Measurements from ENCODE around the gene TUT1. TPM values are rescaled to one million over a fixed set of nuclear protein-coding genes. Genes with fewer than 3 reads are reported as not detected.

The TUT1 gene
- polyA plus RNA-seq, 1 experiment, result 9.9 TPM

- CTCF ChIA-PET, result interaction anchor here (1.6 kb wide), 1 partner anchor 35 kb away, joined by 7 read pairs; no protein-coding TSS in a partner anchor
- no peak for DNase-seq (ENCODE audit: low read depth)
- peaks cover 12% of the 10 kb centered on the region for H3K36me3 ChIP-seq (ENCODE audit: control insufficient read depth, insufficient read depth, low read length)
- H3K27me3 ChIP-seq (ENCODE audit: control insufficient read depth, insufficient read depth, low read length), result no peaks in the 10 kb centered on the region
- POLR2A ChIA-PET, result no interaction called here
- no peak overlapping the region for H3K4me3 ChIP-seq (ENCODE audit: low read depth, low read length)
- TF ChIP-seq, protein P1, sequence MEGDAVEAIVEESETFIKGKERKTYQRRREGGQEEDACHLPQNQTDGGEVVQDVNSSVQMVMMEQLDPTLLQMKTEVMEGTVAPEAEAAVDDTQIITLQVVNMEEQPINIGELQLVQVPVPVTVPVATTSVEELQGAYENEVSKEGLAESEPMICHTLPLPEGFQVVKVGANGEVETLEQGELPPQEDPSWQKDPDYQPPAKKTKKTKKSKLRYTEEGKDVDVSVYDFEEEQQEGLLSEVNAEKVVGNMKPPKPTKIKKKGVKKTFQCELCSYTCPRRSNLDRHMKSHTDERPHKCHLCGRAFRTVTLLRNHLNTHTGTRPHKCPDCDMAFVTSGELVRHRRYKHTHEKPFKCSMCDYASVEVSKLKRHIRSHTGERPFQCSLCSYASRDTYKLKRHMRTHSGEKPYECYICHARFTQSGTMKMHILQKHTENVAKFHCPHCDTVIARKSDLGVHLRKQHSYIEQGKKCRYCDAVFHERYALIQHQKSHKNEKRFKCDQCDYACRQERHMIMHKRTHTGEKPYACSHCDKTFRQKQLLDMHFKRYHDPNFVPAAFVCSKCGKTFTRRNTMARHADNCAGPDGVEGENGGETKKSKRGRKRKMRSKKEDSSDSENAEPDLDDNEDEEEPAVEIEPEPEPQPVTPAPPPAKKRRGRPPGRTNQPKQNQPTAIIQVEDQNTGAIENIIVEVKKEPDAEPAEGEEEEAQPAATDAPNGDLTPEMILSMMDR (IDR thresholded peaks at IDR 0.05; ENCODE audit: insufficient read depth, low read depth, low read length), result no peak
Measured at GRCh38 chr11:62577046-62577714, 14.1 kb downstream of the TUT1 start.

DNA sequence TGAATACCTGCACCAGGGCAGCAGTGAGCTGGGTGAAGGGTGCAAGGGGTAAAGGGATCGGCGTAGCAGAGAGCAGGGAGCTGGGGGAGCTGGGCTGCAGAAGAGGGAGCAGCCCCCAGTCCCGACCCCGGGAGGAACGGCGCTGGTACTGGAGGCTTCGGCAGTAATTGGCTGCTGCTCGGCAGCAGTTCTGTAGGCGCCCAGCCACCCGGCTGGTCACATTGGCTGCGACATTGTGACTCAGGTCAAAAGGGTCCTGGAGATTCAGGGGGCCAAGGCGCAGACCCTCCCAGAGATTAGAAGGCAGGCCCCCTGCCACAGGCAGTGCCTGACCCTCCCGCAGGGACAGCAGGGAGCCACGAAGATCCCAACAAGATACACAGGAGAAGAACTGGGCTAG lies 15.5 kb downstream of the TUT1 start:
- no peaks in the 10 kb centered on the region for H3K27me3 ChIP-seq (ENCODE audit: control insufficient read depth, insufficient read depth, low read length)
- CTCF ChIA-PET, result interaction anchor here (1.4 to 2.3 kb wide), 2 partner anchors 181 to 288 kb away, joined by 3 to 11 read pairs; no protein-coding TSS in a partner anchor
- no peak for DNase-seq (ENCODE audit: low read depth)
- POLR2A ChIA-PET, result no interaction called here
- no peak overlapping the region; the same call in 1 of the 2 replicates for H3K4me3 ChIP-seq (ENCODE audit: low read depth, low read length)
- H3K36me3 ChIP-seq (ENCODE audit: control insufficient read depth, insufficient read depth, low read length), result peaks cover 15% of the 10 kb centered on the region
- TF ChIP-seq, protein P1 (IDR thresholded peaks at IDR 0.05; ENCODE audit: insufficient read depth, low read depth, low read length), result no peak

GRCh38 chr11:62575156-62575555 lies 16.2 kb downstream of the TUT1 start:
- POLR2A ChIA-PET, result no interaction called here
- CTCF ChIA-PET, result interaction anchor here (0.5 to 2.8 kb wide), 7 partner anchors 10 to 306 kb away, joined by 3 to 16 read pairs (median 4); partner anchors contain the start of genes EML3, SLC3A2 and TUT1
- Histone ChIP-seq H3K36me3 (ENCODE audit: control insufficient read depth, insufficient read depth, low read length) (peaks cover 19% of the 10 kb centered on the region), H3K27me3 (ENCODE audit: control insufficient read depth, insufficient read depth, low read length) (no peaks in the 10 kb centered on the region), H3K4me3 (ENCODE audit: low read depth, low read length) (peak overlapping the region; percentile 63)
- no peak for DNase-seq (ENCODE audit: low read depth)
- TF ChIP-seq, protein P1 (IDR thresholded peaks at IDR 0.05; ENCODE audit: insufficient read depth, low read depth, low read length), result no peak

- Histone ChIP-seq H3K4me3 (ENCODE audit: low read depth, low read length) (peak overlapping the region; percentile 63), H3K36me3 (ENCODE audit: control insufficient read depth, insufficient read depth, low read length) (peaks cover 21% of the 10 kb centered on the region), H3K27me3 (ENCODE audit: control insufficient read depth, insufficient read depth, low read length) (no peaks in the 10 kb centered on the region)
- TF ChIP-seq, protein P1 (IDR thresholded peaks at IDR 0.05; ENCODE audit: insufficient read depth, low read depth, low read length), result no peak
- CTCF ChIA-PET, result interaction anchor here (0.5 to 2.8 kb wide), 8 partner anchors 11 to 307 kb away, joined by 3 to 16 read pairs (median 5); partner anchors contain the start of genes EML3, SLC3A2 and TUT1
- DNase-seq (ENCODE audit: low read depth), result no peak
- POLR2A ChIA-PET, result interaction anchor here (0.5 to 1.3 kb wide), 10 partner anchors 10 to 511 kb away, joined by 3 to 25 read pairs (median 5); partner anchors contain the start of genes HNRNPUL2, TUT1 and ZBTB3
Measured at GRCh38 chr11:62574363-62575071, 16.8 kb downstream of the TUT1 start.
